Endothelial cell of umbilical vein (primary cell): ENCODE data around the gene DPYD.

Experiments used
- POLR2A ChIP-seq: IDR thresholded peaks from 2 replicates; pipeline ENCODE4 v1.6.1; 2012; ENCODE audit warnings: low read depth, mild to moderate bottlenecking, control low read depth, low read length
- TF ChIP-seq, protein P1 (sequence below), 2 donors: IDR thresholded peaks; 1 replicate in 1 of 2; 2 replicates in 1 of 2; pipeline ENCODE4 v1.5.1; 2011; ENCODE audit warnings: low read length in 2 of 2, mild to moderate bottlenecking in 2 of 2, moderate library complexity in 2 of 2, control low read depth in 1 of 2, inconsistent platforms in 1 of 2, low read depth in 1 of 2; ENCODE audit not compliant: insufficient read depth in 1 of 2; ENCODE audit errors: extremely low read depth in 1 of 2

DNA sequence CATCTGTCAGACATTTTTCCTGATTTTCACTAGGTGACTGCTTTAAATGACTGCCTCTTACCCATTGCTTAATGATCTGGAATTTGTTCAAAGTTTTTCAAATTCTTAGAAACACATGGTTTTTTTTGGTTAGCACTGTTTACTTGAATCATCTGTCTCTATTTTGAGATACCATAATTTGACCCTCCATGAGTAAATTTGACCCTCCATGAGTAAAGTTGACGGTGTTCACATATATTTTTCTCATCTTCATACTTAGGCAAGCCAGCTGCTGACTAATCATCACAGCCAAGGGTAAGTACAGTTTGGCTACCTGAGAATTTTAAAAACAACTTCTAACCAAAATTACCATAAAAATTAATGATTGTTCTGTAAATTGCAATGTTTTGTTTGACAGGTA is 612.7 kb downstream of the DPYD start:
- TF ChIP-seq POLR2A = no peak
- TF ChIP-seq, protein P1, sequence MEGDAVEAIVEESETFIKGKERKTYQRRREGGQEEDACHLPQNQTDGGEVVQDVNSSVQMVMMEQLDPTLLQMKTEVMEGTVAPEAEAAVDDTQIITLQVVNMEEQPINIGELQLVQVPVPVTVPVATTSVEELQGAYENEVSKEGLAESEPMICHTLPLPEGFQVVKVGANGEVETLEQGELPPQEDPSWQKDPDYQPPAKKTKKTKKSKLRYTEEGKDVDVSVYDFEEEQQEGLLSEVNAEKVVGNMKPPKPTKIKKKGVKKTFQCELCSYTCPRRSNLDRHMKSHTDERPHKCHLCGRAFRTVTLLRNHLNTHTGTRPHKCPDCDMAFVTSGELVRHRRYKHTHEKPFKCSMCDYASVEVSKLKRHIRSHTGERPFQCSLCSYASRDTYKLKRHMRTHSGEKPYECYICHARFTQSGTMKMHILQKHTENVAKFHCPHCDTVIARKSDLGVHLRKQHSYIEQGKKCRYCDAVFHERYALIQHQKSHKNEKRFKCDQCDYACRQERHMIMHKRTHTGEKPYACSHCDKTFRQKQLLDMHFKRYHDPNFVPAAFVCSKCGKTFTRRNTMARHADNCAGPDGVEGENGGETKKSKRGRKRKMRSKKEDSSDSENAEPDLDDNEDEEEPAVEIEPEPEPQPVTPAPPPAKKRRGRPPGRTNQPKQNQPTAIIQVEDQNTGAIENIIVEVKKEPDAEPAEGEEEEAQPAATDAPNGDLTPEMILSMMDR (IDR thresholded peaks at IDR 0.05; ENCODE audit: extremely low read depth in 1 of 2, insufficient read depth in 1 of 2, low read depth in 1 of 2, low read length in 2 of 2) = no peak
